HepG2 (cell line): ENCODE measurements around the gene MTREX. TPM values are rescaled to one million over a fixed set of nuclear protein-coding genes. Genes with fewer than 3 reads are reported as not detected.

Experiments used
- ATAC-seq: fragments of 200-7000 bp; cut with Tn5 transposase; 3 replicates; pipeline ENCODE4 v1.9.1; 2020; ENCODE audit warnings: mild to moderate bottlenecking, moderate library complexity
- BruUV-seq: library from RNA; stranded (reverse); fragments of 400-500 nt; replicated peaks from 2 replicates; lab custom pipeline; 2021; lab: Mats Ljungman, UMichigan
- CTCF ChIA-PET: fragments of 300-600 bp; formaldehyde crosslinking; extraction: SDS; loops from one replicate; lab custom pipeline; 2021; ENCODE audit warnings: low total read pairs, inconsistent platforms, low intra/inter-chr PET ratio; lab: Yijun Ruan, JAX
- POLR2A ChIA-PET: fragments of 350-600 bp; sonication (Branson Sonifier 250); formaldehyde crosslinking; loops from one replicate; lab custom pipeline; 2020; ENCODE audit warnings: antibody characterized with exemption, inconsistent platforms; lab: Yijun Ruan, JAX
- DNase-seq: peaks from one replicate; pipeline ENCODE4 v3.0.0-alpha.2; 2015; ENCODE audit warnings: low spot score
- FAIRE-seq: peaks from 3 replicates; lab custom pipeline; 2011; peaks lifted over from hg19 to GRCh38; lab: Jason Lieb, UNC
- H2AFZ ChIP-seq: one replicate; pipeline ENCODE4 v1.6.1; 2011; ENCODE audit warnings: low read length, inconsistent platforms
- H3K27ac ChIP-seq: fragments of 300-600 bp; 3 replicates; pipeline ENCODE4 v1.8.0; 2011; ENCODE audit warnings: mixed run types, mild to moderate bottlenecking, mixed read lengths, low read length, inconsistent platforms; ENCODE audit not compliant: insufficient read depth; ENCODE audit errors: extremely low read length
- H3K27me3 ChIP-seq, 2 experiments: fragments of 200-600 bp in 1 of 2; 2 replicates in 1 of 2; 3 replicates in 1 of 2; pipeline versions ENCODE4 v1.6.0 to v1.8.0; 2011; ENCODE audit warnings: low read length in 2 of 2, mild to moderate bottlenecking in 2 of 2, moderate library complexity in 2 of 2, inconsistent platforms in 1 of 2; ENCODE audit not compliant: insufficient read depth in 2 of 2, control insufficient read depth in 1 of 2
- H3K36me3 ChIP-seq, 2 experiments: fragments of 200-600 bp in 1 of 2; replicated peaks in 1 of 2; 2 replicates in 1 of 2; 3 replicates in 1 of 2; pipeline versions ENCODE4 v1.5.1 to v1.8.0; 2011; ENCODE audit warnings: low read length in 2 of 2, inconsistent platforms in 1 of 2; ENCODE audit not compliant: insufficient read depth in 2 of 2, control insufficient read depth in 1 of 2
- H3K4me1 ChIP-seq: 2 replicates; pipeline ENCODE4 v1.5.1; 2012; ENCODE audit warnings: low read length, inconsistent platforms; ENCODE audit not compliant: insufficient read depth
- H3K4me2 ChIP-seq: 2 replicates; pipeline ENCODE4 v1.6.0; 2011; ENCODE audit warnings: low read depth, low read length, inconsistent platforms
- H3K4me3 ChIP-seq, 3 experiments: fragments of 200-600 bp in 1 of 3; sonication (generic), shearing (Covaris generic) in 1 of 3; replicated peaks in 1 of 3; 2 replicates each; pipeline ENCODE4 v1.5.1; 2011 to 2016; ENCODE audit warnings: low read length in 3 of 3, inconsistent platforms in 2 of 3, low read depth in 2 of 3, mild to moderate bottlenecking in 2 of 3, control low read depth in 1 of 3, mixed read lengths in 1 of 3; ENCODE audit not compliant: insufficient read depth in 1 of 3
- H3K79me2 ChIP-seq: one replicate; pipeline ENCODE4 v1.6.1; 2011; ENCODE audit warnings: low read length, inconsistent platforms; ENCODE audit not compliant: insufficient read depth
- H3K9ac ChIP-seq: 2 replicates; pipeline ENCODE4 v1.6.0; 2011; ENCODE audit warnings: mild to moderate bottlenecking, low read depth, low read length, inconsistent platforms; ENCODE audit not compliant: insufficient read depth
- H3K9me3 ChIP-seq: 2 replicates; pipeline ENCODE4 v1.5.1; 2012; ENCODE audit warnings: mild to moderate bottlenecking, low read length
- H4K20me1 ChIP-seq: 2 replicates; pipeline ENCODE4 v1.6.0; 2011; ENCODE audit warnings: inconsistent platforms, mild to moderate bottlenecking, low read length, moderate library complexity; ENCODE audit not compliant: insufficient read depth
- ASH2L ChIP-seq: fragments of 300-600, 200-600 bp; sonication (generic); IDR thresholded peaks from 2 replicates; pipeline ENCODE4 v1.7.0; 2017; ENCODE audit warnings: low read depth, mild to moderate bottlenecking, moderate library complexity, mixed read lengths, low read length; ENCODE audit not compliant: insufficient read length
- HNF4G ChIP-seq, 2 experiments: sonication (generic) in 1 of 2; formaldehyde crosslinking in 1 of 2; IDR thresholded peaks; 2 replicates each; pipeline versions ENCODE4 v1.4.0 to v1.6.1; 2011 to 2020; ENCODE audit warnings: borderline replicate concordance in 2 of 2, low read depth in 2 of 2, mild to moderate bottlenecking in 2 of 2, low read length in 1 of 2, missing genetic modification reagents in 1 of 2, moderate library complexity in 1 of 2
- PRPF4 ChIP-seq: fragments of 200-400 bp; formaldehyde crosslinking; IDR thresholded peaks from 2 replicates; pipeline ENCODE4 v1.6.1; 2016; ENCODE audit warnings: low read length, low read depth; ENCODE audit not compliant: poor library complexity, severe bottlenecking
- RCOR2 ChIP-seq: IDR thresholded peaks from 2 replicates; pipeline ENCODE4 v1.6.1; 2016; ENCODE audit warnings: missing biosample characterization, missing genetic modification reagents
- SP140L ChIP-seq: sonication (generic); formaldehyde crosslinking; IDR thresholded peaks from 2 replicates; pipeline ENCODE4 v1.4.0; 2020; ENCODE audit warnings: missing genetic modification reagents, borderline replicate concordance
- ZBTB40 ChIP-seq, 2 experiments: fragments of 450-650 bp in 1 of 2; sonication (generic) in 1 of 2; formaldehyde crosslinking in 1 of 2; IDR thresholded peaks; 2 replicates each; pipeline versions ENCODE4 v1.6.1 to v1.8.0; 2016 to 2022; ENCODE audit warnings: antibody characterized with exemption in 1 of 2, mild to moderate bottlenecking in 1 of 2, missing genetic modification reagents in 1 of 2
- ZNF17 ChIP-seq: sonication (generic); formaldehyde crosslinking; IDR thresholded peaks from 2 replicates; pipeline ENCODE4 v1.5.0; 2020; ENCODE audit warnings: mild to moderate bottlenecking, missing genetic modification reagents
- ZNF317 ChIP-seq: sonication (generic); formaldehyde crosslinking; IDR thresholded peaks from 2 replicates; pipeline ENCODE4 v1.5.0; 2020; ENCODE audit warnings: mild to moderate bottlenecking, missing genetic modification reagents
- ZNF713 ChIP-seq: sonication (generic); formaldehyde crosslinking; IDR thresholded peaks from 2 replicates; pipeline ENCODE4 v1.4.0; 2020; ENCODE audit warnings: mild to moderate bottlenecking, missing genetic modification reagents
- WGBS: methylation state at CpG from one replicate; pipeline ENCODE4 v1.1.6; 2017; ENCODE audit warnings: low lambda C conversion rate; 5-methylcytosine and 5-hydroxymethylcytosine counted together
- in situ Hi-C: cut with HindIII; loops from 2 replicates; pipeline ENCODE4 v1.10.0; 2017; ENCODE audit warnings: low pct_unique_long_range_greater_than_20kb; ENCODE audit not compliant: extremely low pct_ligation_motif_present
- intact Hi-C: fragments of 100-400 bp; cut with micrococcal nuclease; formaldehyde crosslinking; loops from one replicate; pipeline ENCODE4 v1.10.0; 2022; ENCODE audit not compliant: unreplicated experiment
- polyA plus RNA-seq, 8 experiments: library from polyadenylated mRNA; depleted of rRNA in 3 of 8; stranded (reverse) in 7 of 8; unstranded in 1 of 8; fragments of >200 nt; fragmentation: Illumina TruSeq in 4 of 8; extraction: Trizol in 4 of 8; gene quantifications; 2 replicates each; pipeline versions ENCODE4 v1.2.1 to v1.2.3, GENCODE V29; 2011 to 2016; ENCODE audit warnings: low read depth in 4 of 8, missing spikeins in 1 of 8, mixed read lengths in 1 of 8; ENCODE audit not compliant: insufficient read depth in 1 of 8
- total RNA-seq, 5 experiments: library from RNA; depleted of rRNA; stranded (reverse); fragments of >200 nt; fragmentation: Illumina TruSeq; extraction: Trizol; gene quantifications; 2 replicates each; pipeline ENCODE4 v1.2.3, GENCODE V29; 2016; ENCODE audit warnings: low read depth in 1 of 5

Gene MTREX
- total and polyA plus RNA-seq, 2 of the 13 experiments (the other 11 are each of a cell fraction or from before 2014, with no cell fraction given): 16.4 to 91.5 TPM

- no peak for TF ChIP-seq ASH2L
- no peak for TF ChIP-seq HNF4G (IDR thresholded peaks at IDR 0.05; ENCODE audit: borderline replicate concordance, low read depth, low read length)
- TF ChIP-seq HNF4G (CRISPR knock-in tag; IDR thresholded peaks at IDR 0.05; ENCODE audit: borderline replicate concordance, low read depth): no peak
- 0 out of 2 replicates have a peak, but pooled peaks have one; percentile 0 for TF ChIP-seq ZNF713 (CRISPR knock-in tag)
These were observed 556 bp downstream of the MTREX start (continued) for GRCh38 chr5:55308254-55308836.

GRCh38 chr5:55313870-55314617 lies 6.3 kb downstream of the MTREX start:
- no peak for ATAC-seq
- FAIRE-seq: peak; percentile 43
- peaks cover 46% of the 10 kb centered on the region for H3K4me1 ChIP-seq
- H3K36me3 ChIP-seq: peaks cover 1 to 11% of the 10 kb centered on the region in 2 experiments; a peak in 2 of 5 replicates
- no peak overlapping the region for H3K9ac ChIP-seq
- intact Hi-C loops (no loop called here), in situ Hi-C loops (no loop called here)
- BruUV-seq: no TSS peak
- H3K27me3 ChIP-seq: no peaks in the 10 kb centered on the region
- ChIA-PET POLR2A (no interaction called here), CTCF (no interaction called here)
- no peak overlapping the region for H3K27ac ChIP-seq
- WGBS: 84% methylated on average over 5 of the region's 5 CpGs
- no peaks in the 10 kb centered on the region for H3K9me3 ChIP-seq
- no peaks in the 10 kb centered on the region; the same call in 1 of the 2 replicates for H4K20me1 ChIP-seq
- no peak overlapping the region for H2AFZ ChIP-seq
- no peak overlapping the region for H3K4me2 ChIP-seq
- H3K79me2 ChIP-seq: peaks cover 99% of the 10 kb centered on the region
- no peak overlapping the region for H3K4me3 ChIP-seq
- no peak for DNase-seq
- TF ChIP-seq ZNF317 (no peak), ZBTB40 (IDR thresholded peaks at IDR 0.05) (no peak), ZBTB40 (CRISPR knock-in tag; IDR thresholded peaks at IDR 0.05) (no peak), RCOR2 (CRISPR knock-in tag) (no peak), ZNF17 (CRISPR knock-in tag) (no peak), PRPF4 (no peak), SP140L (CRISPR knock-in tag) (no peak)
